ENCODE measurements around the gene MRPL32.

GRCh38 chr7:42986781-42987248 is 54.6 kb downstream of the MRPL32 start:
- TF ChIP-seq CTCF (IDR thresholded peaks at IDR 0.05) (no peak), POLR2A (IDR thresholded peaks at IDR 0.05) (no peak), EP300 (IDR thresholded peaks at IDR 0.05) (no peak), POLR2AphosphoS5 (IDR thresholded peaks at IDR 0.05) (no peak)
